ENCODE results near the gene ZBP1.

The ZBP1 gene

GRCh38 chr20:57591289-57592229 is 28.7 kb downstream of the ZBP1 start:
- ATAC-seq (replicated peaks) (no peak), DNase-seq (no peak)
- Mint-ChIP-seq H3K27ac (no peak overlapping the region), H3K4me1 (ENCODE audit: low read depth in 2 of 2) (peaks cover 0 to 7% of the 10 kb centered on the region in 2 donors), H3K36me3 (ENCODE audit: insufficient read depth) (no peaks in the 10 kb centered on the region), H3K4me3 (no peak overlapping the region), H3K9me3 (no peaks in the 10 kb centered on the region), H3K27me3 (peaks cover 8 to 24% of the 10 kb centered on the region in 2 donors)

- peaks cover 13 to 30% of the 10 kb centered on the region in 2 donors for H3K27me3 Mint-ChIP-seq
- H3K4me3 Mint-ChIP-seq = no peak overlapping the region
- DNase-seq = no peak
- H3K4me1 Mint-ChIP-seq (ENCODE audit: low read depth in 2 of 2) = peaks cover 0 to 7% of the 10 kb centered on the region in 2 donors
- no peaks in the 10 kb centered on the region for H3K36me3 Mint-ChIP-seq (ENCODE audit: insufficient read depth)
- H3K27ac Mint-ChIP-seq = no peak overlapping the region
- no peak for ATAC-seq (replicated peaks)
- H3K9me3 Mint-ChIP-seq = no peaks in the 10 kb centered on the region
Observed at GRCh38 chr20:57590485-57591288, 29.5 kb downstream of the ZBP1 start.

- Mint-ChIP-seq H3K4me1 (ENCODE audit: low read depth in 2 of 2) (peaks cover 0 to 7% of the 10 kb centered on the region in 2 donors), H3K4me3 (no peak overlapping the region), H3K27me3 (peaks cover 21 to 38% of the 10 kb centered on the region in 2 donors), H3K9me3 (no peaks in the 10 kb centered on the region), H3K27ac (no peak overlapping the region), H3K36me3 (ENCODE audit: insufficient read depth) (no peaks in the 10 kb centered on the region)
- ATAC-seq (replicated peaks) (no peak), DNase-seq (no peak)
Observed at GRCh38 chr20:57589728-57590484, 30.3 kb downstream of the ZBP1 start.

- DNase-seq (no peak), ATAC-seq (replicated peaks) (no peak)
- Mint-ChIP-seq H3K4me3 (no peak overlapping the region), H3K27me3 (peaks cover 27 to 45% of the 10 kb centered on the region in 2 donors), H3K27ac (no peak overlapping the region), H3K36me3 (ENCODE audit: insufficient read depth) (no peaks in the 10 kb centered on the region), H3K9me3 (no peaks in the 10 kb centered on the region), H3K4me1 (ENCODE audit: low read depth in 2 of 2) (peaks cover 0 to 7% of the 10 kb centered on the region in 2 donors)
Observed at GRCh38 chr20:57589123-57589727, 31.0 kb downstream of the ZBP1 start.

GRCh38 chr20:57588596-57588995 is 31.6 kb downstream of the ZBP1 start:
- no peak for DNase-seq
- peaks cover 0 to 4% of the 10 kb centered on the region in 2 donors for H3K4me1 Mint-ChIP-seq (ENCODE audit: low read depth in 2 of 2)
- H3K9me3 Mint-ChIP-seq = no peaks in the 10 kb centered on the region
- no peak overlapping the region for H3K27ac Mint-ChIP-seq
- no peak for ATAC-seq (replicated peaks)
- no peaks in the 10 kb centered on the region for H3K36me3 Mint-ChIP-seq (ENCODE audit: insufficient read depth)
- H3K27me3 Mint-ChIP-seq = peaks cover 33 to 51% of the 10 kb centered on the region in 2 donors
- no peak overlapping the region for H3K4me3 Mint-ChIP-seq

GRCh38 chr20:57587989-57588377 is 32.2 kb downstream of the ZBP1 start:
- Mint-ChIP-seq H3K27ac (no peak overlapping the region), H3K4me3 (no peak overlapping the region), H3K4me1 (ENCODE audit: low read depth in 2 of 2) (no peaks in the 10 kb centered on the region), H3K36me3 (ENCODE audit: insufficient read depth) (no peaks in the 10 kb centered on the region), H3K27me3 (peaks cover 39 to 57% of the 10 kb centered on the region in 2 donors), H3K9me3 (no peaks in the 10 kb centered on the region)
- DNase-seq = no peak
- no peak for ATAC-seq (replicated peaks)

- Mint-ChIP-seq H3K27ac (no peak overlapping the region), H3K36me3 (ENCODE audit: insufficient read depth) (no peaks in the 10 kb centered on the region), H3K4me1 (ENCODE audit: low read depth in 2 of 2) (no peaks in the 10 kb centered on the region), H3K9me3 (no peaks in the 10 kb centered on the region), H3K4me3 (no peak overlapping the region), H3K27me3 (peaks cover 44 to 63% of the 10 kb centered on the region in 2 donors)
- ATAC-seq (replicated peaks) = no peak
- no peak for DNase-seq
Observed at GRCh38 chr20:57587278-57587988, 32.8 kb downstream of the ZBP1 start.

GRCh38 chr20:57586943-57587277 is 33.3 kb downstream of the ZBP1 start:
- Mint-ChIP-seq H3K4me3 (no peak overlapping the region), H3K27ac (no peak overlapping the region), H3K9me3 (no peaks in the 10 kb centered on the region), H3K4me1 (ENCODE audit: low read depth in 2 of 2) (no peaks in the 10 kb centered on the region), H3K36me3 (ENCODE audit: insufficient read depth) (no peaks in the 10 kb centered on the region), H3K27me3 (peaks cover 50 to 67% of the 10 kb centered on the region in 2 donors)
- no peak for DNase-seq
- ATAC-seq (replicated peaks) = no peak

- ATAC-seq (replicated peaks) = no peak
- no peaks in the 10 kb centered on the region for H3K36me3 Mint-ChIP-seq (ENCODE audit: insufficient read depth)
- DNase-seq = no peak
- no peaks in the 10 kb centered on the region for H3K4me1 Mint-ChIP-seq (ENCODE audit: low read depth in 2 of 2)
- H3K4me3 Mint-ChIP-seq = no peak overlapping the region
- H3K27me3 Mint-ChIP-seq = peaks cover 51 to 67% of the 10 kb centered on the region in 2 donors
- no peaks in the 10 kb centered on the region for H3K9me3 Mint-ChIP-seq
- no peak overlapping the region for H3K27ac Mint-ChIP-seq
Observed at GRCh38 chr20:57586370-57586793, 33.8 kb downstream of the ZBP1 start.

- ATAC-seq (replicated peaks) (no peak), DNase-seq (no peak)
- H3K9me3 Mint-ChIP-seq = no peaks in the 10 kb centered on the region
- H3K27me3 Mint-ChIP-seq = peaks cover 54 to 67% of the 10 kb centered on the region in 2 donors
- no peaks in the 10 kb centered on the region for H3K36me3 Mint-ChIP-seq (ENCODE audit: insufficient read depth)
- H3K27ac Mint-ChIP-seq = no peak overlapping the region
- no peak overlapping the region for H3K4me3 Mint-ChIP-seq
- no peaks in the 10 kb centered on the region for H3K4me1 Mint-ChIP-seq (ENCODE audit: low read depth in 2 of 2)
Observed at GRCh38 chr20:57585466-57586213, 34.6 kb downstream of the ZBP1 start.

- H3K4me1 Mint-ChIP-seq (ENCODE audit: low read depth in 2 of 2) = peaks cover 0 to 1% of the 10 kb centered on the region in 2 donors
- DNase-seq = no peak
- ATAC-seq (replicated peaks) = no peak
- no peaks in the 10 kb centered on the region for H3K9me3 Mint-ChIP-seq
- H3K27me3 Mint-ChIP-seq = peaks cover 61 to 67% of the 10 kb centered on the region in 2 donors
- H3K4me3 Mint-ChIP-seq = no peak overlapping the region
- H3K36me3 Mint-ChIP-seq (ENCODE audit: insufficient read depth) = no peaks in the 10 kb centered on the region
- no peak overlapping the region for H3K27ac Mint-ChIP-seq
Observed at GRCh38 chr20:57584768-57585461, 35.3 kb downstream of the ZBP1 start.

Data from effector memory CD8-positive, alpha-beta T cell (primary cell).